ENCODE results near the gene MYO9B.
"Not testable (repeated sequence)": the region's sequence is repeated elsewhere in the genome, so short reads cannot be mapped to it uniquely, and the experiment has no call there.

MYO9B gene

DNA sequence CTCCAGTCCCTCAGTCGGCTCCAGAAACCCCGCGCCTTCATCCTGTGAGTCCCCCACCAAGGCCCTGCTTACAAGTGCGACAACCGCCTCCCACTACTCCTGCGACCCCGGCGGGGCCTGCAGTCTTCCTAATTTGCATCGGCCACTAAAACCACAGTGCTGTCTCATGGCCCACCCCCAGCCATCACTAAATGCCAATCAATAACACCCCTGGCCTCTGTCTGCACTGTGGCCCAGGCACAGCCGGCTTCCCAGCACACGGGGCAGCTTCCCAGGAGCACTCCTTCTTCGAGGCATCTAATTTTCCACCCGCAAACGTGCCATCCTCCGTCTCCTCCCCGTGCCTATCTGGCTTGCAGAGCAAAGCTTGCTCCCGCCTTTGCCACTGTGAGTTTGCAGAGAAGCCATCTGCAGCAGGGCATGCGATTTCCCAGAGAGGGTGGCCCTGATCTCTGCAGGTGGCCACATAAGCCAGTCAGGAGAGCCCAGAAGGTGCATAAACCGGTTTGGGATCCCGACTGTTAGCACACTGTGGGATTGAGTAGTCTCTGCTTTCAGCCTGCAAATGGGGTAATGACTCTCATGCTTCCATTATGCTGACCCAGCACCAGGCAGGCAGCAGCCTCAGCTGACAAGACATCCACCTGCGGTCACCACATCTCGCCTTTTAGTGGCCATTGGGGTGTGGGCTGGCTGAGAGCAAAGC lies 105.6 kb downstream of the MYO9B start:
- no peak for DNase-seq (ENCODE audit: low read depth in 2 of 2)

DNA sequence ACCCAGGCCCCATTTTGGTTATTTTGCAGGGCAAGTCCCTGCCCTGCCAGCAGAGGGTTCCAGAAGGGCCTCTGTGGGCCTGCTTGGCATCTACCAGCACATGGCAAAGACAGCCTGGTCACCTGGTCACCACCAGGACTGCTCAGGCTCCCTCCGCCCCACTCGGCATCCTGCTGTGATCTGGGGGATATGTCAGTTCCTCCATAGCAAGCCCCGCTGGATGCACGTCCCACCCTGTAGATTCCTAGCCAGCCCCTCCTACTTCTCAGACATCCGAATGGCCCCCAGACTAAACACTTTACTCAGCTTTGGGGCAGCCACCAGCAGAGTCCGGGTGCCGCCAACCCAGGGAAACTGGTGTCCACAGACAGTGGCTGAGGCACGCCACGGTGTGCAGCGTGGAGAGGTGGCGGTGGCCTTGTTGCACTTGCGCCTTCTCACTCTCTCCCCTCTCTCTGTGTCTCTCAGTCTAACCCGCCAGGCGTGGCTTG lies 107.7 kb downstream of the MYO9B start:
- DNase-seq (ENCODE audit: low read depth in 2 of 2): no peak

DNA sequence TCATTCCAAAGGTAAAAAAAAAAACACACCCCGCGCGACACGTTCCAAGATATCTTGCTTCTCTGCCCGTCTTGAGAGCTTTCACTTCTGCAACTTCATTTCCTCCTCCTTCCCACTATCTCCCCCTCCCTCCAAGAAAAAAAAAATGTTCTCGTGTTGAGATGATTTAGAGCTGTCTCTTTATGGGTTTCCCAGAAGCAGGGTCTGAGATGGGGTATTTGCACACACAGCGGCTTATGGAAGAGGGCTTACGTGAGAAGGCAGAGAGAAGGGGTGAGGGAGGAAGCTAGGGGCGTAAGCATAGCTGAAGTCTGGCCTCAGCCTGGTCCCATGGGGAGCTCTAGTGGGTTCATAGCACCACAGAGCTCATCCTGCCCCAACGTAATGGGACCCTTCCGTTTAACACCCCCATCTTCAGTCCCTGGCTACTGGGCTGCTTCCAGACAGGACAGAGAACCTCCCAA lies 108.3 kb downstream of the MYO9B start:
- no peak for DNase-seq (ENCODE audit: low read depth in 2 of 2)

DNA sequence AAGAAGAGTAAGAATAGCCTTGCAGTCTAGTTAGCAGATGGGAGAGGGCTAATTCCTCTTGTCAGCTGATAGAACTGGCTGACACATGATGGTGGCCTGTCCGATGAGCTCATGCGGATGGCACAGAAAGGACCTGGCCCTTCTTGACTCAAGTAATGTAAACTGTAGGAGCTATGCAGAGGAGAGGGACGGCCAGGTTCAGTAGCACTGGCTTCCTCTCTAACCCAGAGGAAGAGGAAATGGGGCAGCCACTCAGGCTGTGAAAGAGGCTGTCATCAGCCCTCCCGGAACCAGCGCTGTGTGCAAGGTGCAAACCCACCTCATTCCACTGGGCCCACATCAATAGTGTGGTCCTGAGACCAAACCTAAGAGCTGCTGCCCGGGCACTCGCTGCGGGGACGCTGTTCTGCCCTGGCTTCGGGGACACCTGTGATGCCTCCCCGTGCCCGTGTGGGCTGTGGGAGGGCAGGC lies 108.8 kb downstream of the MYO9B start:
- peak; percentile 26 to 28 for DNase-seq (ENCODE audit: low read depth in 2 of 2)

DNA sequence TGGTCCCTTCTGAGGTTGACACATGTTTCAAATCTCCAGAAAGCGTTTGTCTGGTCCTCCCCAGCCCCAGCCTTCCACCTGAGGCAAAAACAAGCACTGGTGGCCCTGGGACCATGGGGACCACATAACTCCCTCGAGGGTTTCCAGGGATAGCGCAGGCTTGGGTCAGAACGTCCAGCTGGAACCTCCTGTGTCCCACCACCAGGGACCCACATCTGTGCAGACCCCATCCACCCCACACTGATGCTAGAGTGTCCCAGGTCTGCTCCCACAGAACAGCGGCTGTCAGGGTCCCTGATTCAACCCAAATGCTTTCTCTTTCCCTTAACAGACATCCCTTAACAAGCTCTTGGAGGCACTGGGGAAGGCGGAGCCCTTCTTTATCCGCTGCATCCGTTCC lies 110.0 kb downstream of the MYO9B start:
- DNase-seq (ENCODE audit: low read depth in 2 of 2): no peak

DNA sequence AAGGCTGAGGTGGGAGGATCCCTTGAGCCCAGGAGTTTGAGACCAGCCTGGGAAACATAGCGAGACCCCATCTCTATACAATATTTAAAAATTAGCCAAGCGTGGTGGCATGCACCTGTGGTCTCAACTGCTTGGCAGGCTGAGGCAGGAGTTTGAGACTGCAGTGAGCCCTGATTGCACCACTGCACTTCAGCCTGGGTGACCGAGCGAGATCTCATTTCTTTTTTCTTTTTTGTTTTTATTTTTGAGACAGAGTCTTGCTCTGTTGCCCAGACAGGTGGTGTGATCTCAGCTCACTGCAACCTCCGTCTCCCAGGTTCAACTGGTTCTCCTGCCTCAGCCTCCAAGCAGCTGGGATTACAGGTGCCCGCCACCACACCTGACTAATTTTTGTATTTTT lies 116.2 kb downstream of the MYO9B start:
- not testable (repeated sequence) for DNase-seq (ENCODE audit: low read depth in 2 of 2)

DNA sequence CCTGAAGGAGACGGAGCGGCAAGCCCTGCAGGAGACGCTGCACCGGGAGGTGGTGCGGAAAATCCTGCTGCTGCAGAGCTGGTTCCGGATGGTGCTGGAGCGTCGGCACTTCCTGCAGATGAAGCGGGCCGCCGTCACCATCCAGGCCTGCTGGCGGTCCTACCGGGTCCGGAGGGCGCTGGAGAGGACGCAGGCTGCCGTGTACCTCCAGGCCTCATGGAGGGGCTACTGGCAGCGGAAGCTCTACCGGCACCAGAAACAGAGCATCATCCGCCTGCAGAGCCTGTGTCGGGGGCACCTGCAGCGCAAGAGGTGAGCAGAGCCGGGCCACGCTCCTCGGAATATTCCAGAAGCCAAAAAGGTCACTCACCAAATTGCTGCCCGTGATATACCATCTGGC lies 117.2 kb downstream of the MYO9B start:
- no peak for DNase-seq (ENCODE audit: low read depth in 2 of 2)

DNA sequence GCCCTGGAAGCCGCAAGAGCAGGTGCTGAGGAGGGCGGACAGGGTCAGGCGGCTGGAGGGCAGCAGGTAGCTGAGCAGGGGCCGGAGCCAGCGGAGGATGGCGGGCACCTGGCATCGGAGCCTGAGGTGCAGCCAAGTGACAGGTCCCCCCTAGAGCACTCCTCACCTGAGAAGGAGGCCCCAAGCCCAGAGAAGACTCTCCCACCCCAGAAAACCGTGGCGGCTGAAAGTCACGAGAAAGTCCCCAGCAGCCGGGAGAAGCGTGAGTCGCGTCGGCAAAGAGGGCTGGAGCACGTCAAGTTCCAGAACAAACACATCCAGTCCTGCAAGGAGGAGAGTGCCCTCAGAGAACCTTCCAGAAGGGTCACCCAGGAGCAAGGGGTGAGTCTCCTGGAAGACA lies 119.0 kb downstream of the MYO9B start:
- DNase-seq (ENCODE audit: low read depth in 2 of 2): no peak

DNA sequence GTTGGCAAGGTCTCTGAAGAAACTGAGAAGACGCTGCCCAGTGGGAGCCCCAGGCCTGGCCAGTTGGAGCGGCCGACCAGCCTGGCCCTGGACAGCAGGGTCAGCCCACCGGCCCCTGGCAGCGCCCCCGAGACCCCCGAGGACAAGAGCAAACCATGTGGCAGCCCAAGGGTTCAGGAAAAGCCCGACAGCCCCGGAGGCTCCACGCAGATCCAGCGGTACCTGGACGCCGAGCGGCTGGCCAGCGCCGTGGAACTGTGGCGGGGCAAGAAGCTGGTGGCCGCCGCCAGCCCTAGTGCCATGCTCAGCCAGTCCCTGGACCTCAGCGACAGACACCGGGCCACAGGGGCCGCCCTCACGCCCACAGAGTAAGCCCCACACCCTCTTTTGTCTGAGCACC lies 119.5 kb downstream of the MYO9B start:
- no peak for DNase-seq (ENCODE audit: low read depth in 2 of 2)

DNA sequence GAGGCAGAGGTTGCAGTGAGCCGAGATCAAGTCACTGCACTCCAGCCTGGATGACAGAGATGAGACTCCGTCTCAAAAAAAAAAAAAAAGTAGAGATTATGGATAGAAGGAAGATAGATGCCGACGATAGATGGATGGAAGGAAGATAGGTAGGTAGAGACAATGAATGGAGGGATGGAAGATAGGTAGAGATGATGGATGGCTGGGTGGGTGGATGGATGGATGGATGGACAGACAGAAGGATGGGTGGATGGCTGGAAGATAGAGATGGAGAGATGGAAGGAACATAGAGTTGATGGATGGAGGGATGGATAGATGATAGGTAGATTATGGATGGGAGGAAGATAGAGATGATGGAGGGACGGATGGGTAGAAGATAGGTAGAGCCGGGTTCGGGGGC lies 121.0 kb downstream of the MYO9B start:
- no peak for DNase-seq (ENCODE audit: low read depth in 2 of 2)

DNA sequence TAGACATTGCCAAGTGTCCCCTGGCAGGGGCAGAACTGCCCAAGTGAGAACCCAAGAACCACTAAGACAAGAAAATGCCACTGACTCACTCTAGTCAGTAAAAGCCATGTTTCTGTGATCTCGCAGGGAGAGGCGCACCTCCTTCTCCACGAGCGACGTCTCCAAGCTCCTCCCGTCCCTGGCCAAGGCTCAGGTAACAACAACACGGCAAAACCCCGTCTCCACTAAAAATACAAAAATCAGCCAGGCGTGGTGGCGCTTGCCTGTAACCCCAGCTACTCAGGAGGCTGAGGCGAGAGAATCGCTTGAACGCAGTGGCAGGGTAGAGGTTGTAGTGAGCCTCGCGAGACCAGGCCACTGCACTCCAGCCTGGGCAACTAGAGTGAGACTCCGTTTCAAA lies 122.1 kb downstream of the MYO9B start:
- no peak for DNase-seq (ENCODE audit: low read depth in 2 of 2)

DNA sequence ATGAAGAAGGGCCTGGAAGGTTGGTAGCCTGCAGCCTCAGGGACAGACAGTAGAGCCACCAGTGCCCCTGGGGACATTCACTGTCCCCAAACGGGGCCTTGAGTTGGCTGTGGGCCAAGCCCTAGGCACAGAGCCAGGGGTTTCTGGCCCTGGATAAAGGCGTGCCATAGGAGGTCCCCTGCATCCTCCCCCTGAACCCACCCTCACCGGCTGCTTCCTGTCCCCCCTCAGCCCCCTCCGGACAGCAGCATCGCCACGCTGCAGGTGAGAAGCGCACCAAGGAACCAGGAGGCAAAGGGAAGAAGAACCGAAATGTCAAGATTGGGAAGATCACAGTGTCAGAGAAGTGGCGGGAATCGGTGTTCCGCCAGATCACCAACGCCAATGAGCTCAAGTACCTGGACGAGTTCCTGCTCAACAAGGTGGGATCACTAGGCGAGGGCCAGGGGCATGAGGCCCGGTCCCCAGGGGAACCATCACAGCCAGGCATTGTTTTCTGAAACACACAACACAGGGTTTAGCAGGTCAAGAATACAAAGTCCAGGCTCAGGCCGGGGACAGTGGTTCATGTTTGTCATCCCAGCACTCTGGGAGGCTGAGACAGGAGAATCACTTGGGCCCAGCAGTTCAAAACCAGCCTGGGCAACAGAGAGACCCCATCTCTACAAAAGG lies 125.0 kb downstream of the MYO9B start:
- no peak for DNase-seq (ENCODE audit: low read depth in 2 of 2)

DNA sequence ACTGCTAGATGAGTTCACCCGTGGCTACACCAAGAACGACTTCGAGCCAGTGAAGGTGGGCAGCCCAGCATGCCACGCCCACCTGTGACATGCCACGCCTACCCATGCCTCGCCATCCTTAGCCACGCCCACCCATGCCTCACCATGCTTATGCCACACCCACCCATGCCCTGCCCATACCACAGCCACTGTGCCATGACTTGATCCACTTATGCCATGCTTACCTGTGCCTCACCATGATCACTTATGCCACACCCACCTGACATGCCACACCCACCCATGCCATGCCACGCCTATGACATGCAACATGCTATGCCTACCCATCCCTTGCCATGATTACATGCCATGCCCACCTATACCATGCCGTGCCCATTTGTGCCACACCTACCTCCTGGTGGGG lies 126.7 kb downstream of the MYO9B start:
- DNase-seq (ENCODE audit: low read depth in 2 of 2): no peak

DNA sequence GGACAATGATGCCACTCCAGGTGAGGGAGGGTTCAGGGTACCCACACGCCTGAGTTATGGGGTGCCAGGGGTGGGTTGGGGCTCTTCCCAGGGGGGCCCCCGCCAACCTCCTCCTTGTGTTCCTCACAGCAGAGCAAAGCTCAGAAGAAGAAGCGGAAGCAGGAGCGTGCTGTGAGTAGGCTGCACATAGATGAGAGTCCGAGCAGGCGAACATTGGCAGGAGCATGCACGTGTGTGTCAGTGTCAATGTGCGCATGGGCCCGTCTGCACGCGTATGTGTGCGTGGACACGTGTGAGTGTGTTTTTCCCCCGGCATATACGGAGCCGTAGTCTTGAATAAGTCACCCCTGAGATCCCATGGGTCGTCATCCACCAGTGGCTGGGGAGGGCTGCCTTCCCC lies 127.1 kb downstream of the MYO9B start:
- no peak for DNase-seq (ENCODE audit: low read depth in 2 of 2)

DNA sequence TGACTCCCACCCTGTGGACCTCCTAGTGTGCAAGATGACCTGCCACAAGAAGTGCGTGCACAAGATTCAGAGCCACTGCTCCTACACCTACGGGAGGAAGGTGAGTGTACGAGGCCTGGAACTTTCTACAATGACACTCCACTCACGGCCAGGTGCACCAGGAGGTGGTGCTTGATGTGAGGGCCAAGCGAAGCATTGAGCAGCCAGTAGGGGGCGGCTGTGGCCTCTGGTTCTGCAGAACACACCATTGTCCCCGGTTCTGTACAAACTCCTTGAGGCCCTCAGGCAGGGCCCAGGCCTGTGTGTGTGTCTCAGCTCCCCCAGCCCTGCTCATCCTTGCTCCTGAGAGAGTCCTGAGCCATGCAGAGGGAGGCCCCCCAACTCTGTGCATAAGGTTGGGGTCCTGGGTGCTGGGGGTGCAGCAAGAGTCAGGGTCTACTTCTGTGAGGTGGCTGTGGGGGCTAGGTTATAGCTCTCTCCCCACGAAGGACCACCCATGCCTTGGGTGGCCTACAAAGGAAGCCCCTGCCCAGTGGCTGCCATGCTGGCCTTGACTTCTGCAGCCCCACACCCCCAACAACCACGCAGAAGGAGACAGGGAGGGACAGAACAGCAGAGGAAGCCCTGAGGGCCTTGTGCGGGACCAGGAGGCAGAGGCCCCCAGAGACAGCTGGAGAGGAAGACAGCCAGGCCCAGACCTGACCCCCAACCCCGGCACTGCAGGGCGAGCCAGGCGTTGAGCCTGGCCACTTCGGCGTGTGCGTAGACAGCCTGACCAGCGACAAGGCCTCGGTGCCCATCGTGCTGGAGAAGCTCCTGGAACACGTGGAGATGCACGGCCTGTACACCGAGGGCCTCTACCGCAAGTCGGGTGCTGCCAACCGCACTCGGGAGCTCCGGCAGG lies 129.9 kb downstream of the MYO9B start:
- peak in 1 of 2 donors; percentile 43 for DNase-seq (ENCODE audit: low read depth in 2 of 2)

DNA sequence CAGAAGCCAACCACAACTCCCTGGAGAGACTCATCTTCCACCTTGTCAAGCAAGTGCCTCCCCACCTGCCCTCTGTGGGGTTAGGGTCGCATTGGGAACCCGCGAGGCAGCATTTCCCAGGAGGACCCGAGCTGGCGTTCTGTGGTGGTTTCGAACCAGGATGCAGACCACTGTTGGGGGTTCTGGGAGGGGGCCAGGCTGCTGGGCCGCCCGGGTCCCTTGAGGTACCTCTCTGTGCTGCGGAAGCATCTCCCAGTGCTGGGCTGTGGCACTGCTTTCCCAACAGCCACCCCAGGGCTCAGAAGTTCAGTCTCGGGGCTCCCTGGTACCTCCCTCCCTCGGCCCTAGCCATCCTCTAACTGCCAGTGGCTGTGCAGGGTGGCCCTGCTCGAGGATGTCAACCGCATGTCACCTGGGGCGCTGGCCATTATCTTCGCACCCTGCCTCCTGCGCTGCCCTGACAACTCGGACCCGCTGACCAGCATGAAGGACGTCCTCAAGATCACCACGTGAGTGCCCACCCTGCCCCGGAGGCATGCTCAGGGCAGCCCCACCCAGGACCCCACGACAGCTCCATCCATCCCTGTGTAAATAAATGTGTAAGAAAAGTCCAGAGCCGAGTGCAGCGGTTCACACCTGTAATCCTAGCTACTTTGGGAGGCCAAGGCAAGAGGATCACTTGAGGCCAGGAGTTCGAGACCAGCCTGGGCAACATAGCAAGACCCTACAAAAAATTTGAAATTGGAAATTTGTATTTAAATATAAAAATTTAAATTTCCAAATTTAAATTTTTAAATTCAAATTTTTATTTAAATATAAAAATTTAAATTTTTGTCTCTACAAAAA lies 131.4 kb downstream of the MYO9B start:
- no peak for DNase-seq (ENCODE audit: low read depth in 2 of 2)

DNA sequence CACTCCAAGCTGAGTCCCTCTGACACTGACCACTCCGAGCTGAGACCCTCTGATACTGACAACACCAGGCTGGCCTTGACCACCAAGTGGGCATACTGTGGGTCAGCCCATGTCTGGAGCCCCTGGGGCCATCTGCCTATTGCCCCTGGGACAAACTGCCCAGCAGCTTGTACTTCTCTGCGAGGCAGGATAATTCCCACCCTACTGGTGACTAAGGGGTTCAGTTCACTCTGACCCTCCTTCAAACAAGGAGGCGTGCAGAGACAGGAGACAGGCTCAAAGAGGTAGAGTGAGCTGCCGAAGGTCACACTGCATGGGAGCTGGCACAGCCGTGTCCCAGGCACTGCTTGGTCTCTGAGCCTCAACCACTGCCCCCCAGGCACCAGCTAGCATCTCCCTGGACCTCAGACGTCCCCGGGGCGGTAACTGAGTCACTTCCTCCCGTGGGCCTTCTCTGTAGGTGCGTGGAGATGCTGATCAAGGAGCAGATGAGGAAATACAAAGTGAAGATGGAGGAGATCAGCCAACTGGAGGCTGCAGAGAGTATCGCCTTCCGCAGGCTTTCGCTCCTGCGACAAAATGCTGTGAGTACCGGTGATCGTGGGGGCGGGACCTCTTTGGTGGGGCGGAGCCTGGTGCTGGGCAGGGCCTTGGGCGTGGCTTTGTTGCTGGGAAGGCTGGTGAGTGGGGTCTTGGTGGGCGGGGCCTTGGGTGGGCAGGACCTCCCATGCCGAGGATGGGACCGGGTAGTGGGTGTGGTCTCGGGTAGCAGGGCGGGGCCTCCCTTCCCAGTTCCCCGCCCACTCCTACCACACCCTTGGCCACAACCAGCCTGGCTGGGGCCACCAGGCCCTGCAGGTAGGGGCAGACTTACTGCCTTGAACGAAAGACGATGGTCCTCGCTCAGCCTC lies 133.8 kb downstream of the MYO9B start:
- no peak for DNase-seq (ENCODE audit: low read depth in 2 of 2)

DNA sequence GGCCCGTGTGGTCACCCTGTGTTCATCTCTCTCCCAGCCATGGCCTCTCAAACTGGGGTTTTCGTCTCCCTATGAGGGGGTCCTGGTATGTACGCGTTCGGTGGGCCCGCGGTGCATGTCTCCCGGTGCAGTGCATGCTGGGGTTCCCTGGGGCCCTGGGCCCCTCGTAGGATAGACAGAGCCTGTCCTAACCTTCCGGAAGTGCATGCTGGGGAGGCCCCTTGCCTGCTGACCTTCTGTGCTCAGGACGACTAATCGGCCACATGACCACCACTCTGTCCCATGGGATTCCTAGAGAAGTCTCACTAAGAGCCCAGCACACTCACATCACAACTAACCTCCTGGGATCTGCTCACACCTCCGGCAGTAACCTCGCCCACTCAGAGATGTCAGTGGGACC lies 134.7 kb downstream of the MYO9B start:
- no peak for DNase-seq (ENCODE audit: low read depth in 2 of 2)

DNA sequence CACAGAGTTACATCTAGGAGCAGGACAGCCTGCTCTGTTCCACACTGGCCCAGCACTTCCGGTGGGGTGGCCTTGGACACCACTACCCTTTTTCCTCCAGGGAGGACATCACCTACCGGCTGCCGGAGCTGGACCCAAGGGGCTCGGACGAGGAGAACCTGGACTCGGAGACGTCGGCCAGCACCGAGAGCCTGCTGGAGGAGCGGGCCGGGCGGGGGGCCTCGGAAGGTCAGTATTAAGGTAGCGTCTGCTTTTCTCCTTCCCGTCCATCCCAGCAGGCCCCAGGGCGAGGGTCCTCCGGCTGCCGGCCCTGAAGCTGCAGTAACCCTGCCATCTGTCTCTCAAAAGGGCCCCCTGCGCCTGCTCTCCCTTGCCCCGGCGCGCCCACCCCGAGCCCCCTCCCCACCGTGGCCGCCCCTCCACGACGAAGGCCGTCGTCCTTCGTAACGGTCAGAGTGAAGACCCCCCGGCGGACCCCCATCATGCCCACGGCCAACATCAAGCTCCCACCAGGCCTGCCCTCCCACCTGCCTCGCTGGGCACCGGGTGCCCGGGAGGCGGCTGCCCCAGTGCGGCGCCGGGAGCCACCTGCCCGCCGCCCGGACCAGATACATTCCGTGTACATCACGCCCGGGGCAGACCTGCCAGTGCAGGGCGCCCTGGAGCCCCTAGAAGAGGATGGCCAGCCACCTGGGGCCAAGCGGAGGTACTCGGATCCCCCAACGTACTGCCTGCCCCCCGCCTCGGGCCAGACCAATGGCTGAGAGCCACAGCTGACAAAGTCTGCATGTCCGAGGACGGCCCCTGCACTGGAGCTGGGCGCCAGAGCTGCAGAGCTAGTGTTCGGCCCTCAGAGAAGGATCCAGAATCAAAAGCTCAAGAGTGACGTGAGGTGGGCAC lies 136.2 kb downstream of the MYO9B start:
- DNase-seq (ENCODE audit: low read depth in 2 of 2): no peak

All from stimulated activated CD8-positive, alpha-beta memory T cell treated with anti-CD3 and anti-CD28 coated beads, Interleukin-2, amount 100 ng/mL, for 1 hour (primary cell).